Large intestine (tissue), 3 donors: ENCODE results near the gene ADAMTSL4. TPM values are rescaled to one million over a fixed set of nuclear protein-coding genes. Genes with fewer than 3 reads are reported as not detected.

ENCODE experiments used
- DNase-seq, 2 donors: peaks; one replicate each; pipeline versions ENCODE4 v3.0.0 to v3.0.0-alpha.2; 2013
- H3K27ac ChIP-seq: one replicate; pipeline ENCODE4 v1.5.1; 2013; ENCODE audit warnings: low read length
- H3K27me3 ChIP-seq: 2 replicates; pipeline ENCODE4 v1.6.1; 2013; ENCODE audit warnings: low read length; ENCODE audit not compliant: control insufficient read depth, insufficient read depth
- H3K36me3 ChIP-seq: 2 replicates; pipeline ENCODE4 v1.6.1; 2013; ENCODE audit warnings: low read length; ENCODE audit not compliant: control insufficient read depth, insufficient read depth
- H3K4me1 ChIP-seq: one replicate; pipeline ENCODE4 v1.6.1; 2013; ENCODE audit warnings: low read length; ENCODE audit not compliant: control insufficient read depth, insufficient read depth
- H3K4me3 ChIP-seq: one replicate; pipeline ENCODE4 v1.5.1; 2013; ENCODE audit warnings: low read length
- H3K9me3 ChIP-seq: one replicate; pipeline ENCODE4 v1.6.1; 2013; ENCODE audit warnings: mild to moderate bottlenecking, low read depth, low read length, moderate library complexity; ENCODE audit not compliant: control insufficient read depth
- WGBS: methylation state at CpG from one replicate; pipeline ENCODE4 v1.1.5; 2013; ENCODE audit warnings: low lambda C conversion rate; ENCODE audit not compliant: insufficient coverage; 5-methylcytosine and 5-hydroxymethylcytosine counted together
- polyA plus RNA-seq: library from polyadenylated mRNA; unstranded; fragments of 120-200 nt; gene quantifications from one replicate; pipeline ENCODE4 v1.2.1, GENCODE V29; 2013

The ADAMTSL4 gene
- polyA plus RNA-seq, 1 donor: 15.9 TPM

- peak overlapping the region; percentile 36 for H3K4me3 ChIP-seq
- peak in 1 of 2 donors; percentile 42 for DNase-seq
- H3K27ac ChIP-seq: peak overlapping the region; percentile 16
- peaks cover 17% of the 10 kb centered on the region for H3K27me3 ChIP-seq
- WGBS: no CpG with 5 or more reads among the region's 43 CpGs
- no peaks in the 10 kb centered on the region for H3K9me3 ChIP-seq
- peaks cover 18% of the 10 kb centered on the region for H3K4me1 ChIP-seq
- H3K36me3 ChIP-seq: no peaks in the 10 kb centered on the region
These were observed 451 bp downstream of the ADAMTSL4 start for GRCh38 chr1:150549496-150550221.

- peaks cover 18% of the 10 kb centered on the region for H3K4me1 ChIP-seq
- no peaks in the 10 kb centered on the region for H3K9me3 ChIP-seq
- H3K36me3 ChIP-seq: peaks cover 3% of the 10 kb centered on the region
- peaks cover 15% of the 10 kb centered on the region for H3K27me3 ChIP-seq
- peak overlapping the region; percentile 36 for H3K4me3 ChIP-seq
- DNase-seq: no peak
- no CpG with 5 or more reads among the region's 22 CpGs for WGBS
- H3K27ac ChIP-seq: peak overlapping the region; percentile 27
These were observed 1.2 kb downstream of the ADAMTSL4 start for GRCh38 chr1:150550222-150551050.

- Histone ChIP-seq H3K4me3 (no peak overlapping the region), H3K36me3 (peaks cover 6% of the 10 kb centered on the region), H3K9me3 (no peaks in the 10 kb centered on the region), H3K4me1 (peaks cover 18% of the 10 kb centered on the region), H3K27me3 (peaks cover 15% of the 10 kb centered on the region), H3K27ac (peak overlapping the region; percentile 27)
- DNase-seq: no peak
- WGBS: no CpG with 5 or more reads among the region's 11 CpGs
These were observed 2.0 kb downstream of the ADAMTSL4 start for GRCh38 chr1:150551051-150551783.

- H3K4me3 ChIP-seq: no peak overlapping the region
- no peak for DNase-seq
- H3K4me1 ChIP-seq: peaks cover 18% of the 10 kb centered on the region
- H3K36me3 ChIP-seq: peaks cover 6% of the 10 kb centered on the region
- H3K27me3 ChIP-seq: peaks cover 15% of the 10 kb centered on the region
- no peaks in the 10 kb centered on the region for H3K9me3 ChIP-seq
- H3K27ac ChIP-seq: peak overlapping the region; percentile 12
- WGBS: no CpG with 5 or more reads among the region's 1 CpG
These were observed 2.5 kb downstream of the ADAMTSL4 start for GRCh38 chr1:150551784-150552127.

GRCh38 chr1:150552128-150552910, 3.1 kb downstream of the ADAMTSL4 start:
- Histone ChIP-seq H3K4me1 (peaks cover 18% of the 10 kb centered on the region), H3K27me3 (peaks cover 15% of the 10 kb centered on the region), H3K4me3 (no peak overlapping the region), H3K9me3 (no peaks in the 10 kb centered on the region), H3K36me3 (peaks cover 6% of the 10 kb centered on the region), H3K27ac (peak overlapping the region; percentile 55)
- WGBS: no CpG with 5 or more reads among the region's 13 CpGs
- DNase-seq: peak; percentile 86 to 88

GRCh38 chr1:150552911-150553289, 3.7 kb downstream of the ADAMTSL4 start:
- Histone ChIP-seq H3K4me1 (peaks cover 18% of the 10 kb centered on the region), H3K4me3 (no peak overlapping the region), H3K9me3 (no peaks in the 10 kb centered on the region), H3K27ac (peak overlapping the region; percentile 55), H3K36me3 (peaks cover 6% of the 10 kb centered on the region), H3K27me3 (peaks cover 15% of the 10 kb centered on the region)
- no peak for DNase-seq
- no CpG with 5 or more reads among the region's 12 CpGs for WGBS

GRCh38 chr1:150553392-150554085, 4.3 kb downstream of the ADAMTSL4 start:
- DNase-seq: no peak
- H3K27ac ChIP-seq: no peak overlapping the region
- peaks cover 15% of the 10 kb centered on the region for H3K4me1 ChIP-seq
- no CpG with 5 or more reads among the region's 23 CpGs for WGBS
- H3K27me3 ChIP-seq: peaks cover 13% of the 10 kb centered on the region
- H3K9me3 ChIP-seq: no peaks in the 10 kb centered on the region
- no peak overlapping the region for H3K4me3 ChIP-seq
- peaks cover 6% of the 10 kb centered on the region for H3K36me3 ChIP-seq

GRCh38 chr1:150554086-150554452, 4.9 kb downstream of the ADAMTSL4 start:
- Histone ChIP-seq H3K9me3 (no peaks in the 10 kb centered on the region), H3K4me3 (no peak overlapping the region), H3K36me3 (peaks cover 6% of the 10 kb centered on the region), H3K27ac (no peak overlapping the region), H3K27me3 (peaks cover 12% of the 10 kb centered on the region), H3K4me1 (peaks cover 14% of the 10 kb centered on the region)
- no peak for DNase-seq
- WGBS: no CpG with 5 or more reads among the region's 8 CpGs

- peaks cover 6% of the 10 kb centered on the region for H3K36me3 ChIP-seq
- no CpG with 5 or more reads among the region's 19 CpGs for WGBS
- H3K4me1 ChIP-seq: peaks cover 18% of the 10 kb centered on the region
- no peak overlapping the region for H3K27ac ChIP-seq
- H3K27me3 ChIP-seq: peaks cover 3% of the 10 kb centered on the region
- no peaks in the 10 kb centered on the region for H3K9me3 ChIP-seq
- DNase-seq: no peak
- H3K4me3 ChIP-seq: no peak overlapping the region
These were observed 6.2 kb downstream of the ADAMTSL4 start for GRCh38 chr1:150555198-150555970.
